ENCODE data around the gene UBE3D.
"Not testable (repeated sequence)": the region's sequence is repeated elsewhere in the genome, so short reads cannot be mapped to it uniquely, and the experiment has no call there.

UBE3D gene

GRCh38 chr6:83038246-83038645, 27.4 kb downstream of the UBE3D start:
- no peak for TF ChIP-seq POLR2A (IDR thresholded peaks at IDR 0.05; ENCODE audit: low read depth, low read length)
- FAIRE-seq (no peak), DNase-seq (ENCODE audit: insufficient read length, low spot score) (no peak)

- TF ChIP-seq POLR2A (IDR thresholded peaks at IDR 0.05; ENCODE audit: low read depth, low read length): no peak
- DNase-seq (ENCODE audit: insufficient read length, low spot score) (no peak), FAIRE-seq (no peak)
Measured at GRCh38 chr6:83031689-83032088, 34.0 kb downstream of the UBE3D start.

- DNase-seq (ENCODE audit: insufficient read length, low spot score) (no peak), FAIRE-seq (no peak)
- TF ChIP-seq POLR2A (IDR thresholded peaks at IDR 0.05; ENCODE audit: low read depth, low read length): no peak
Measured at GRCh38 chr6:83019741-83020140, 45.9 kb downstream of the UBE3D start.

- FAIRE-seq; DNase-seq (ENCODE audit: insufficient read length, low spot score): not testable (repeated sequence)
Measured at GRCh38 chr6:83011131-83011530, 54.5 kb downstream of the UBE3D start.

- DNase-seq (ENCODE audit: insufficient read length, low spot score) (no peak), FAIRE-seq (no peak)
Measured at GRCh38 chr6:83008626-83009025, 57.0 kb downstream of the UBE3D start.

GRCh38 chr6:83006270-83006905, 59.3 kb downstream of the UBE3D start:
- DNase-seq (ENCODE audit: insufficient read length, low spot score) (no peak), FAIRE-seq (no peak)
- TF ChIP-seq POLR2A (IDR thresholded peaks at IDR 0.05; ENCODE audit: low read depth, low read length): no peak

More at GRCh38 chr6:83008626-83009025, 57.0 kb downstream of the UBE3D start:
- no peak for TF ChIP-seq POLR2A (IDR thresholded peaks at IDR 0.05; ENCODE audit: low read depth, low read length)

GRCh38 chr6:82996156-82996555, 69.5 kb downstream of the UBE3D start:
- DNase-seq (ENCODE audit: insufficient read length, low spot score) (no peak), FAIRE-seq (no peak)
- no peak for TF ChIP-seq POLR2A (IDR thresholded peaks at IDR 0.05; ENCODE audit: low read depth, low read length)

GRCh38 chr6:82995066-82995465, 70.6 kb downstream of the UBE3D start:
- no peak for FAIRE-seq
- no peak for DNase-seq (ENCODE audit: insufficient read length, low spot score)
- TF ChIP-seq POLR2A (IDR thresholded peaks at IDR 0.05; ENCODE audit: low read depth, low read length): no peak

GRCh38 chr6:82989736-82990290, 75.8 kb downstream of the UBE3D start:
- DNase-seq (ENCODE audit: insufficient read length, low spot score): no peak
- TF ChIP-seq POLR2A (IDR thresholded peaks at IDR 0.05; ENCODE audit: low read depth, low read length): no peak
- FAIRE-seq: no peak

- no peak for TF ChIP-seq POLR2A (IDR thresholded peaks at IDR 0.05; ENCODE audit: low read depth, low read length)
Measured at GRCh38 chr6:82988930-82989351, 76.7 kb downstream of the UBE3D start.

GRCh38 chr6:82987951-82988350, 77.7 kb downstream of the UBE3D start:
- DNase-seq (ENCODE audit: insufficient read length, low spot score): no peak
- no peak for FAIRE-seq
- TF ChIP-seq POLR2A (IDR thresholded peaks at IDR 0.05; ENCODE audit: low read depth, low read length): no peak

More at GRCh38 chr6:82988930-82989351, 76.7 kb downstream of the UBE3D start:
- FAIRE-seq: peak; percentile 70
- DNase-seq (ENCODE audit: insufficient read length, low spot score): no peak

- DNase-seq (ENCODE audit: insufficient read length, low spot score) (no peak), FAIRE-seq (no peak)
- TF ChIP-seq POLR2A (IDR thresholded peaks at IDR 0.05; ENCODE audit: low read depth, low read length): no peak
Measured at GRCh38 chr6:82987416-82987815, 78.2 kb downstream of the UBE3D start.

GRCh38 chr6:82984720-82985119, 80.9 kb downstream of the UBE3D start:
- no peak for DNase-seq (ENCODE audit: insufficient read length, low spot score)
- no peak for TF ChIP-seq POLR2A (IDR thresholded peaks at IDR 0.05; ENCODE audit: low read depth, low read length)
- no peak for FAIRE-seq

GRCh38 chr6:82980086-82980485, 85.6 kb downstream of the UBE3D start:
- FAIRE-seq: no peak
- DNase-seq (ENCODE audit: insufficient read length, low spot score): no peak
- TF ChIP-seq POLR2A (IDR thresholded peaks at IDR 0.05; ENCODE audit: low read depth, low read length): no peak

- FAIRE-seq (no peak), DNase-seq (ENCODE audit: insufficient read length, low spot score) (no peak)
- TF ChIP-seq POLR2A (IDR thresholded peaks at IDR 0.05; ENCODE audit: low read depth, low read length): no peak
Measured at GRCh38 chr6:82979657-82980056, 86.0 kb downstream of the UBE3D start.
